PC-9 (cell line): ENCODE measurements around the gene CROCC. TPM values are rescaled to one million over a fixed set of nuclear protein-coding genes. Genes with fewer than 3 reads are reported as not detected.

Experiments
- BruUV-seq: library from RNA; stranded (reverse); fragments of 400-500 nt; replicated peaks from 2 replicates; lab custom pipeline; 2021; lab: Mats Ljungman, UMichigan
- CTCF ChIA-PET: fragments of 300-600 bp; sonication (Branson Sonifier 250); formaldehyde crosslinking; loops from one replicate; lab custom pipeline; 2022; ENCODE audit warnings: antibody characterized with exemption; lab: Charles Lee
- POLR2A ChIA-PET: fragments of 300-600 bp; sonication (Branson Sonifier 250); formaldehyde crosslinking; loops from one replicate; lab custom pipeline; 2022; ENCODE audit warnings: antibody characterized with exemption; ENCODE audit not compliant: unreplicated experiment; lab: Charles Lee
- DNase-seq, 2 experiments: peaks; one replicate each; pipeline versions ENCODE4 v3.0.0 to v3.0.0-alpha.2; 2015 to 2022; ENCODE audit warnings: mixed read lengths in 1 of 2
- H2AFZ ChIP-seq: fragments of 200-600 bp; sonication (generic); 2 replicates; pipeline ENCODE4 v1.8.1; 2017; ENCODE audit warnings: antibody characterized with exemption
- H3F3A ChIP-seq: fragments of 200-600 bp; sonication (generic); 2 replicates; pipeline ENCODE4 v1.8.1; 2017; ENCODE audit warnings: antibody characterized with exemption, mild to moderate bottlenecking, low read depth; ENCODE audit not compliant: insufficient read depth
- H3K27ac ChIP-seq: fragments of 200-600 bp; sonication (generic); 2 replicates; pipeline ENCODE4 v1.6.1; 2016; ENCODE audit warnings: mixed run types
- H3K27me3 ChIP-seq: fragments of 200-600 bp; sonication (generic); 2 replicates; pipeline ENCODE4 v1.6.1; 2016; ENCODE audit warnings: low read depth, mixed run types; ENCODE audit not compliant: insufficient read depth
- H3K36me3 ChIP-seq: fragments of 200-600 bp; sonication (generic); 2 replicates; pipeline ENCODE4 v1.6.1; 2016; ENCODE audit warnings: low read depth, mixed run types
- H3K4me1 ChIP-seq: fragments of 200-600 bp; sonication (generic); replicated peaks from 2 replicates; pipeline ENCODE4 v1.6.1; 2016; ENCODE audit warnings: mixed run types; ENCODE audit not compliant: insufficient read depth
- H3K4me2 ChIP-seq: fragments of 200-600 bp; sonication (generic); 2 replicates; pipeline ENCODE4 v1.6.1; 2017; ENCODE audit warnings: mixed run types
- H3K4me3 ChIP-seq: fragments of 200-600 bp; sonication (generic); 2 replicates; pipeline ENCODE4 v1.6.1; 2016; ENCODE audit warnings: mixed run types
- H3K79me2 ChIP-seq: fragments of 200-600 bp; sonication (generic); 2 replicates; pipeline ENCODE4 v1.6.1; 2017; ENCODE audit warnings: low read depth, mixed run types
- H3K9me2 ChIP-seq: fragments of 200-600 bp; sonication (generic); 2 replicates; pipeline ENCODE4 v1.8.1; 2017; ENCODE audit warnings: mild to moderate bottlenecking; ENCODE audit not compliant: insufficient read depth
- H3K9me3 ChIP-seq: fragments of 200-600 bp; sonication (generic); 2 replicates; pipeline ENCODE4 v1.8.1; 2016; ENCODE audit warnings: low read depth; ENCODE audit not compliant: insufficient read depth
- H4K20me1 ChIP-seq: fragments of 200-600 bp; sonication (generic); 2 replicates; pipeline ENCODE4 v1.8.1; 2017; ENCODE audit not compliant: insufficient read depth
- EZH2 ChIP-seq: fragments of 200-600 bp; sonication (generic); IDR thresholded peaks from 2 replicates; pipeline ENCODE4 v1.8.0; 2017; ENCODE audit warnings: antibody characterized with exemption, low read depth
- intact Hi-C: fragments of 100-400 bp; cut with micrococcal nuclease; formaldehyde crosslinking; loops from one replicate; pipeline ENCODE4 v1.10.0; 2022; ENCODE audit not compliant: unreplicated experiment
- total RNA-seq: library from RNA; stranded (reverse); gene quantifications from 2 replicates; pipeline ENCODE4 v1.2.3, GENCODE V29; 2021
- TF ChIP-seq, protein P1 (sequence below): fragments of 200-600 bp; sonication (generic); conservative IDR thresholded peaks from 2 replicates; pipeline ENCODE4 v1.6.1; 2017; ENCODE audit warnings: mixed run types, antibody characterized with exemption, mild to moderate bottlenecking, moderate library complexity

The CROCC gene
- total RNA-seq, 1 experiment from 2014 or later, result 18.9 TPM

DNA sequence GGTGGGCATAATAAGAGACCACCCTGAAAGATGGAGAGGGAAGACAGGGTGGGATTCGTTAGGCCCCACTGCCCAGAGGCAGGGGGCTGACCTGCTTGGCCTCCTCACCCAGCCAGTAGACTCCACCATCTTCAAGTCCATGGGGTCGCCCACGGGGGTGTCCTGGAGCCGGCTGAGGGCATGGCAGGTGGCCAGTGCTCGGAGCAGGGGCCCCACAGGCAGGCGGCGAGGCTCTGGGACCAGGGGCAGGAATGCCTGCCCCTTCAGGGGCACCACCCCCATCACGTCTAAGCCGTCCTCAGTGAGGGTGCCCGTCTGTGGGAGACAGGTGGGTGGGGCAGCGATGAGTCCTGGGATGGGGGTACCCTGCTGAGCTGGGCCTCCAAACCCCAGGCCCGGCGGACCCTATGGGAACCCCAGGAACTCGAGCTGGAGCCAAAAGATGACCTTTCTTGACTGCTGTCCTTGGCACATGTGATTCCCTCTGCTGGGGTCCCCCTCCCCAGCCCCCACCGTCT is 71.8 kb downstream of the CROCC start:
- Histone ChIP-seq H3K4me2 (no peak overlapping the region), H3K79me2 (no peaks in the 10 kb centered on the region), H2AFZ (no peak overlapping the region), H3K27ac (no peak overlapping the region), H4K20me1 (no peaks in the 10 kb centered on the region), H3F3A (no peaks in the 10 kb centered on the region), H3K4me3 (no peak overlapping the region), H3K27me3 (no peaks in the 10 kb centered on the region), H3K4me1 (no peaks in the 10 kb centered on the region), H3K36me3 (no peaks in the 10 kb centered on the region), H3K9me2 (no peaks in the 10 kb centered on the region), H3K9me3 (no peaks in the 10 kb centered on the region)
- intact Hi-C loops, result no loop called here
- BruUV-seq, result no TSS peak
- CTCF ChIA-PET, result no interaction called here
- TF ChIP-seq, protein P1, sequence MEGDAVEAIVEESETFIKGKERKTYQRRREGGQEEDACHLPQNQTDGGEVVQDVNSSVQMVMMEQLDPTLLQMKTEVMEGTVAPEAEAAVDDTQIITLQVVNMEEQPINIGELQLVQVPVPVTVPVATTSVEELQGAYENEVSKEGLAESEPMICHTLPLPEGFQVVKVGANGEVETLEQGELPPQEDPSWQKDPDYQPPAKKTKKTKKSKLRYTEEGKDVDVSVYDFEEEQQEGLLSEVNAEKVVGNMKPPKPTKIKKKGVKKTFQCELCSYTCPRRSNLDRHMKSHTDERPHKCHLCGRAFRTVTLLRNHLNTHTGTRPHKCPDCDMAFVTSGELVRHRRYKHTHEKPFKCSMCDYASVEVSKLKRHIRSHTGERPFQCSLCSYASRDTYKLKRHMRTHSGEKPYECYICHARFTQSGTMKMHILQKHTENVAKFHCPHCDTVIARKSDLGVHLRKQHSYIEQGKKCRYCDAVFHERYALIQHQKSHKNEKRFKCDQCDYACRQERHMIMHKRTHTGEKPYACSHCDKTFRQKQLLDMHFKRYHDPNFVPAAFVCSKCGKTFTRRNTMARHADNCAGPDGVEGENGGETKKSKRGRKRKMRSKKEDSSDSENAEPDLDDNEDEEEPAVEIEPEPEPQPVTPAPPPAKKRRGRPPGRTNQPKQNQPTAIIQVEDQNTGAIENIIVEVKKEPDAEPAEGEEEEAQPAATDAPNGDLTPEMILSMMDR, result no peak
- no peak for TF ChIP-seq EZH2
- POLR2A ChIA-PET, result no interaction called here
- DNase-seq, result no peak

DNA sequence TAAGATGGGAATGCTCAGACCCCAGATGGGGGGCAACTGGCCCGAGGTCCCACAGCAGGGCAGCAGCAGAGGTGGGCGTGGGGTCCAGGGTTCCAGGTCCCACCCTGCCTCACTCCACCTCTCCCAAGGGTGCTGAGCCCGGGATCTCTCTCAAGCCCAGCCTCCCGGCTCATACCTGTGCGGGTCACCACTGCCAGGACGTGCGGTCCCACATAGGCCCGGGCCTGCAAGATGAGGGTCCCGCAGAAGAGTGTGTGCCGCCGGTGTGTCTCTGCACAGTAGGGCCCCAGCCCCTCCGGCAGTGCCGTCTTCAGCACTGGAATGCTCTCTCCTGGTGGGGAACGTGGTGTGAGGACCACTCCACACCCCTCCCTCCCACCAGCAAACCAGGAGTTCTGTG is 75.1 kb downstream of the CROCC start:
- Histone ChIP-seq H3F3A (no peaks in the 10 kb centered on the region), H4K20me1 (no peaks in the 10 kb centered on the region), H3K27me3 (no peaks in the 10 kb centered on the region), H3K4me1 (no peaks in the 10 kb centered on the region), H3K79me2 (no peaks in the 10 kb centered on the region), H3K36me3 (no peaks in the 10 kb centered on the region), H3K4me2 (no peak overlapping the region), H2AFZ (no peak overlapping the region), H3K9me2 (no peaks in the 10 kb centered on the region), H3K4me3 (no peak overlapping the region), H3K27ac (no peak overlapping the region), H3K9me3 (no peaks in the 10 kb centered on the region)
- BruUV-seq, result no TSS peak
- ChIA-PET CTCF (no interaction called here), POLR2A (no interaction called here)
- DNase-seq, result no peak
- TF ChIP-seq, protein P1, result no peak
- no peak for TF ChIP-seq EZH2
- intact Hi-C loops, result no loop called here

DNA sequence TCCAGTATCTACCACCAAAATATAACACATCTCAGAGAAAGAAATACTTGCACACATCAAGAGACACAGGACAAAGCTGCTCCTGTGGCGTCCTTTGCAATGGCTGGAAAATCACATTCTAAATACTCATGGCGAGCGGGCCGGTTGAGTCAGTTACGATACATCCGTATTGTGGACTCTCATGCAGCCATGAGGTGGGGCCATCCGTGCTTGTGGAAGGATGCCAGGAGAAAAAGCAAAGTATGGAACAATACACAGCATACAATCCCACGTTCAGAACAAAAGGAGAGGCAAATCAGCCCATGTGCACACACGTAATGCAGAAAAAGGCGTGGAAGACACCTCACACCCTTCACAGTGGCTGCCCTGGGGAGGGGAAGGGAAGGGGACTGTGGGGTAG is 76.9 kb downstream of the CROCC start:
- no peak overlapping the region for H3K27ac ChIP-seq
- no peaks in the 10 kb centered on the region for H3K36me3 ChIP-seq
- ChIA-PET CTCF (no interaction called here), POLR2A (no interaction called here)
- no peaks in the 10 kb centered on the region for H3K4me1 ChIP-seq
- peaks cover 7% of the 10 kb centered on the region; the same call in 1 of the 2 replicates for H3F3A ChIP-seq
- intact Hi-C loops, result no loop called here
- no peaks in the 10 kb centered on the region for H3K79me2 ChIP-seq
- no peaks in the 10 kb centered on the region for H3K27me3 ChIP-seq
- H3K4me3 ChIP-seq, result no peak overlapping the region
- BruUV-seq, result no TSS peak
- H3K4me2 ChIP-seq, result no peak overlapping the region
- no peaks in the 10 kb centered on the region for H4K20me1 ChIP-seq
- H2AFZ ChIP-seq, result no peak overlapping the region
- no peak for DNase-seq
- TF ChIP-seq, protein P1, result no peak
- no peak for TF ChIP-seq EZH2
- H3K9me2 ChIP-seq, result no peaks in the 10 kb centered on the region
- H3K9me3 ChIP-seq, result no peaks in the 10 kb centered on the region
